Raji (cell line): ENCODE results near the gene VPS4A.
A peak's percentile ranks its signal among the peaks of the same experiment; 100 is the strongest.

Source experiments
- POLR2A ChIP-seq: IDR thresholded peaks from 2 replicates; pipeline ENCODE4 v1.6.1; 2011; ENCODE audit warnings: low read depth, low read length, control low read depth; ENCODE audit not compliant: insufficient read depth

VPS4A gene

GRCh38 chr16:69298261-69298660 lies 12.9 kb upstream of the VPS4A start:
- no peak for TF ChIP-seq POLR2A

- TF ChIP-seq POLR2A, result no peak
Observed at GRCh38 chr16:69301187-69301586, 10.0 kb upstream of the VPS4A start.

- no peak for TF ChIP-seq POLR2A
Observed at GRCh38 chr16:69301861-69302260, 9.3 kb upstream of the VPS4A start.

- no peak for TF ChIP-seq POLR2A
Observed at GRCh38 chr16:69302301-69302700, 8.8 kb upstream of the VPS4A start.

- TF ChIP-seq POLR2A, result no peak
Observed at GRCh38 chr16:69306031-69306430, 5.1 kb upstream of the VPS4A start.

- no peak for TF ChIP-seq POLR2A
Observed at GRCh38 chr16:69307091-69307490, 4.1 kb upstream of the VPS4A start.

- TF ChIP-seq POLR2A, result no peak
Observed at GRCh38 chr16:69307856-69308255, 3.3 kb upstream of the VPS4A start.

GRCh38 chr16:69309316-69309715 lies 1.8 kb upstream of the VPS4A start:
- TF ChIP-seq POLR2A, result no peak

- TF ChIP-seq POLR2A, result 0 out of 2 replicates have a peak, but pooled peaks have one; percentile 21
Observed at GRCh38 chr16:69311533-69312387, 610 bp downstream of the VPS4A start.

GRCh38 chr16:69313469-69313868 lies 2.3 kb downstream of the VPS4A start:
- no peak for TF ChIP-seq POLR2A

- TF ChIP-seq POLR2A, result no peak
Observed at GRCh38 chr16:69314534-69314933, 3.4 kb downstream of the VPS4A start.

GRCh38 chr16:69315486-69316311 lies 4.5 kb downstream of the VPS4A start:
- TF ChIP-seq POLR2A, result no peak

- no peak for TF ChIP-seq POLR2A
Observed at GRCh38 chr16:69316595-69317034, 5.5 kb downstream of the VPS4A start.

GRCh38 chr16:69318177-69318910 lies 7.2 kb downstream of the VPS4A start:
- TF ChIP-seq POLR2A, result no peak

- no peak for TF ChIP-seq POLR2A
Observed at GRCh38 chr16:69318911-69319289, 7.8 kb downstream of the VPS4A start.
